Subcutaneous adipose tissue (tissue), 4 donors: ENCODE data around the gene ENPP1. TPM values are rescaled to one million over a fixed set of nuclear protein-coding genes. Genes with fewer than 3 reads are reported as not detected.

Source experiments
- total RNA-seq, 4 donors: library from RNA; depleted of rRNA; stranded (reverse); fragments of >200 nt; gene quantifications; one replicate each; pipeline ENCODE4 v1.1.0, GENCODE V29; 2016
- TF ChIP-seq, protein P1 (sequence below): fragments of 450-650 bp; IDR thresholded peaks from one replicate; pipeline ENCODE4 v1.5.1; 2016; ENCODE audit warnings: low read depth, mild to moderate bottlenecking, control low read depth, antibody characterized with exemption, moderate library complexity

ENPP1 gene
- total RNA-seq, 4 donors from 2014 or later = 67.0 to 86.8 (median 74.9) TPM

GRCh38 chr6:131802347-131802746 lies 5.5 kb upstream of the ENPP1 start:
- TF ChIP-seq, protein P1, sequence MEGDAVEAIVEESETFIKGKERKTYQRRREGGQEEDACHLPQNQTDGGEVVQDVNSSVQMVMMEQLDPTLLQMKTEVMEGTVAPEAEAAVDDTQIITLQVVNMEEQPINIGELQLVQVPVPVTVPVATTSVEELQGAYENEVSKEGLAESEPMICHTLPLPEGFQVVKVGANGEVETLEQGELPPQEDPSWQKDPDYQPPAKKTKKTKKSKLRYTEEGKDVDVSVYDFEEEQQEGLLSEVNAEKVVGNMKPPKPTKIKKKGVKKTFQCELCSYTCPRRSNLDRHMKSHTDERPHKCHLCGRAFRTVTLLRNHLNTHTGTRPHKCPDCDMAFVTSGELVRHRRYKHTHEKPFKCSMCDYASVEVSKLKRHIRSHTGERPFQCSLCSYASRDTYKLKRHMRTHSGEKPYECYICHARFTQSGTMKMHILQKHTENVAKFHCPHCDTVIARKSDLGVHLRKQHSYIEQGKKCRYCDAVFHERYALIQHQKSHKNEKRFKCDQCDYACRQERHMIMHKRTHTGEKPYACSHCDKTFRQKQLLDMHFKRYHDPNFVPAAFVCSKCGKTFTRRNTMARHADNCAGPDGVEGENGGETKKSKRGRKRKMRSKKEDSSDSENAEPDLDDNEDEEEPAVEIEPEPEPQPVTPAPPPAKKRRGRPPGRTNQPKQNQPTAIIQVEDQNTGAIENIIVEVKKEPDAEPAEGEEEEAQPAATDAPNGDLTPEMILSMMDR = no peak

- TF ChIP-seq, protein P1 = no peak
Observed at GRCh38 chr6:131803007-131803769, 4.6 kb upstream of the ENPP1 start.

DNA sequence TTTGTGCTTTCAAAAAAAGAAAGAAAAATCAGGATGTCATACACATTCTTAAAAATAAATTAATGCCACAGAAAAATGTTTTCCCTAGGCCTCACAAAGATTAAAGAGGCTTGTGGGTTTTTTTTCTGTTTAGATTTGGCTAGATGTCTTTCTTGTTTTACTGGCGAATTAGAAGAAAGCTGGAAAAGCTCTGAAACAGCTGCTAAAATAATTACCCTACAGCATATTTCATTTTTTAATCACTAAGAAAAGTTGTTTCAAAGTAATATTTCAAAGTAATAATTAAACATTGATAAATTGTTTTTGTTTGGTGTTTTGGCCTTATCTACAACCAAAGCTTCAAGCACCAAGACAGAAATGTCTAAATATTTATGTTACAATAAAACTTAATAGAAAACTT lies 3.7 kb upstream of the ENPP1 start:
- TF ChIP-seq, protein P1 = no peak

GRCh38 chr6:131807321-131807643 lies 538 bp upstream of the ENPP1 start:
- TF ChIP-seq, protein P1 = no peak

DNA sequence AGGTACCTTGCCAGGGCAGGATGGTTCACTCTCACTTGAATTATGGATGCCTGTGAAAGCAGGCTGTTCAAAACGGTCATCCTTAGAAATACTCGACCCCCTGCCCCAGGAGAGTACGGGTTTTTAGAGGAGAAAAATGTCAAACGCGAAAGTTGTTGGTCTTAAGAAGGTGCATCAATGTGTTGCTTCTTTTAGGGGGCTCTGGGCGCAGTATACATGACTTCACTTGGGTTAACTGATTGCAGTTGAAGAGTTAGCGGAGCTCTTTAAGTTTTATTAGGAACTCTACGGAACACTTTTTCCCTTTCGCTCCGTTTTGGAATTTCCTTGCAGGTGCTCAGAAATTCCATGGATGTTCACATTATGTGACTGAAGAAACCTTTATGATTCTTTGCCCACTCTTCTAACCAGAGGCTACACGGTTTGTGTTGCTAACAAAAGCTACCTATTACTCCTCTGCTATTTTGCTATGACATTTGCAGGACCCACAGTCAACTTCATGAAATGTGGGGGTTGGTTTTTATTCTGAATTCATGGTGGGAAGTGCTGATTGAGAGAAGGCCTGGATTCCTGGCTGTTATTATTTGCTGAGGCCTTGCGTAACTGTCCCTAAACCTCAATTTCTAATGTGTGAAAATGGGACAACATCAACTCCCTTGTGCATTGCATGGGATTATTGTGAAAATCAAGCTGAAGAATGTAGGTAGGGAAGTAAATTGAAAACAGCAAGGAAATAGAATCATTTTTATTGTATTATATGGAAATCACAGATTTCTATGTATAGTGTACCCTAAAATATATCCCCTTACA lies 845 bp downstream of the ENPP1 start:
- TF ChIP-seq, protein P1 = no peak

DNA sequence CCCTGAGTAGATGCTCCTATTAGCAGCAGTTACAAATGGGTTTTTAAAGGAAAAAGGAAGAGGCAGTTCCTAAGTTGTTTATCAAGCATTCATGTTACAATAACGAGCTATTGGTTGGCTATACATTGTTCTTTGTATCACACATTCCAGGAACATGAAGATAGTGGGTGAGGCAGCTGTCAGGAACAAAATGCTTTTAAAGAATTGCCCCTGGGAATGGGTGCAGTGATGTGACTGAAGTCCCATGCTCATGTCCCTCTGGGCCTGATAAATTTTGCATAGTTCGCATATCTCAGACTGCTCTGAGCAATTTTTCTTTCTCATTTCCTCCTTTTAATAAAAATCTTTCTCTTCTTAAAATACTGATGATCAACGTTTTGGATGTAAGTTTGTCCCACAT lies 3.7 kb downstream of the ENPP1 start:
- TF ChIP-seq, protein P1 = no peak

DNA sequence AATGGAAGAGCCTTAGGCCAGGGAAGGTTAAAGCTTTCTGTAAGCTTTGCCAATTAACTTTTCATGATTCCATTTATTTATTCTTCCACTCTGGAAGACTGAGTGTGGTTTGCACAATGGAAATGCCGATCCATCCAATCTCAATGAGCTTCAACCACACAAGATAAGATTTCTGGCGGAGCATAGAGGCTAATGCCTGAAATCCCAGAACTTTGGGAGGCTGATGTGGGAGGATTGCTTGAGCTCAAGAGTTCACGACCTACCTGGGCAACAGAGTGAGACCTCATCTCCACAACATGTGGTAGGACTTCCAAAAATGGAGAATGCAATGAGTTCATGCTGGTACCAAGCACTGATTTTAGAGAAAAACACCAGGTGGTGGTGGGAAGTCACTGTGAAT lies 6.2 kb downstream of the ENPP1 start:
- TF ChIP-seq, protein P1 = no peak
